PC-9 (cell line): Measurements from ENCODE around the gene ADIPOQ.

ENCODE experiments used
- CTCF ChIP-seq: fragments of 200-600 bp; sonication (generic); conservative IDR thresholded peaks from 2 replicates; pipeline ENCODE4 v1.6.1; 2017; ENCODE audit warnings: mixed run types, antibody characterized with exemption, mild to moderate bottlenecking, moderate library complexity
- EZH2 ChIP-seq: fragments of 200-600 bp; sonication (generic); IDR thresholded peaks from 2 replicates; pipeline ENCODE4 v1.8.0; 2017; ENCODE audit warnings: antibody characterized with exemption, low read depth

- TF ChIP-seq EZH2 (no peak), CTCF (no peak)
Observed at GRCh38 chr3:186814100-186814499, 28.4 kb upstream of the ADIPOQ start.
